MG63 (cell line): ENCODE results near the gene CROCC2. TPM values are rescaled to one million over a fixed set of nuclear protein-coding genes. Genes with fewer than 3 reads are reported as not detected.

Source experiments
- DNase-seq: peaks from one replicate; pipeline ENCODE4 v3.0.0-alpha.2; 2020
- H3K27me3 ChIP-seq: fragments of 250-450 bp; sonication (Bioruptor Pico); 2 replicates; pipeline ENCODE4 v1.5.1; 2020; ENCODE audit warnings: mild to moderate bottlenecking, moderate library complexity
- H3K36me3 ChIP-seq: fragments of 250-450 bp; sonication (Bioruptor Pico); 2 replicates; pipeline ENCODE4 v1.5.1; 2020; ENCODE audit warnings: mild to moderate bottlenecking, moderate library complexity
- H3K4me3 ChIP-seq: fragments of 250-450 bp; sonication (Bioruptor Pico); 2 replicates; pipeline ENCODE4 v1.5.1; 2020; ENCODE audit warnings: mild to moderate bottlenecking, moderate library complexity
- H3K9me3 ChIP-seq: fragments of 250-450 bp; sonication (Bioruptor Pico); 2 replicates; pipeline ENCODE4 v1.5.1; 2020; ENCODE audit warnings: mild to moderate bottlenecking, moderate library complexity
- total RNA-seq: library from RNA; depleted of rRNA; stranded (reverse); fragments of >200 nt; shearing (Covaris generic); gene quantifications from 2 replicates; pipeline ENCODE4 v1.2.3, GENCODE V29; 2014; ENCODE audit warnings: low replicate concordance

Gene CROCC2
- total RNA-seq, 1 experiment from 2014 or later, result not detected

GRCh38 chr2:240898108-240898730 lies 7.9 kb upstream of the CROCC2 start:
- Histone ChIP-seq H3K36me3 (no peaks in the 10 kb centered on the region), H3K4me3 (no peak overlapping the region), H3K9me3 (no peaks in the 10 kb centered on the region), H3K27me3 (no peaks in the 10 kb centered on the region)
- no peak for DNase-seq

- Histone ChIP-seq H3K27me3 (no peaks in the 10 kb centered on the region), H3K4me3 (no peak overlapping the region), H3K9me3 (no peaks in the 10 kb centered on the region), H3K36me3 (no peaks in the 10 kb centered on the region)
- DNase-seq, result no peak
Measured at GRCh38 chr2:240898731-240899467, 7.2 kb upstream of the CROCC2 start.

- DNase-seq, result no peak
- H3K27me3 ChIP-seq, result no peaks in the 10 kb centered on the region
Measured at GRCh38 chr2:240899468-240899865, 6.7 kb upstream of the CROCC2 start.

GRCh38 chr2:240900141-240900860 lies 5.8 kb upstream of the CROCC2 start:
- DNase-seq, result no peak
- no peaks in the 10 kb centered on the region for H3K27me3 ChIP-seq
- H3K9me3 ChIP-seq, result no peaks in the 10 kb centered on the region
- H3K36me3 ChIP-seq, result no peaks in the 10 kb centered on the region
- H3K4me3 ChIP-seq, result no peak overlapping the region

More at GRCh38 chr2:240899468-240899865, 6.7 kb upstream of the CROCC2 start:
- no peaks in the 10 kb centered on the region for H3K9me3 ChIP-seq
- no peak overlapping the region for H3K4me3 ChIP-seq
- no peaks in the 10 kb centered on the region for H3K36me3 ChIP-seq

DNA sequence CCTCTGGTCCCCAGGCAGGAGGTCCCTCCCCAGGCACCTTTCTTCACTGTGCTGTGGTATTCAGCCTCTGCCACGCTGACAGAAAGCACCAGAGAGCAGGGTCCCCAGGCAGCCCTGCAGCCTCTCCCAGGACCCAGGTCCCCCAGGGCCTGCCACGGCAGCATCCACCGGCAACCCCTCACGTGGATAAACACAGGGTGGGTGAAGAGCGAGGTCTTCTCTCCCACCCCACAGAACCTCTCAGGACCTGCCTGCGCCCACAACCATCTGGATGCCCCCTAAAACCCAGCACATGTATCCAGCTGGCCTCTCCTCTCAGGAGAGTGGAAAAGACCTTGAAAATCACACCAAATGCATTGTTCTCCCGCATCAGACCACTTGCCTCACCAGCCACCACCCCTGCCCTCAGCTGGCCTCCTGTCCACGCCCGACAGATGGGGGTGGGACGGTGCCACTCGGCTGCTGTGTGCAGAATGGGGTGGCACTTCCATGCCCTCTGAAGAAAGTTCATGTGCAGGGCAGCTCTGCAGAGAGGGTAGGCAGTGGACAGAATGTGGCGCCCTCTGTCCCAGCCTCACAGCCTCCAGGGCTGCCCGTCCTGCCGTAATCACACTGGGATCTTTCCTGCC lies 4.0 kb upstream of the CROCC2 start:
- Histone ChIP-seq H3K36me3 (no peaks in the 10 kb centered on the region), H3K27me3 (no peaks in the 10 kb centered on the region)

DNA sequence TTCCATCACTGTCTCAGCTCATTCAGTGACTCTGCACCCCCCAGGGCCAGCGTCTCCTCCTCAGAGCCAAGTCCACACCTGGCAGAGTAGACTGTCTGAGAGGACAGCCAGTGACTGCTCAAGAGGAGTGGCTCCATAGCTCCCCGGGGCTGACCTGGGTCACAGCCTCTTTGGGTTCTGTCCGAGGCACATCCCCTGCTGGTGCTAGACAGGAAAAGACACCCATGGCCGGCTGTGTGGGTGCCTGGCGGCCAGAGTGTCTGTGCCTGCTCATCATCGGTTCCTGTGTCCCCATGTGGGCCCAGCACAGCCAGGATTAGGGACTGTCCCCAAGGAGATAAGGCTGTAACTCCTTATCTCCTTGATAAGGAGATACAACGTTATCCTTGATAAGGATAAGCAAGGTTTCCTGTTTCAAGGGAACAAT lies 3.5 kb upstream of the CROCC2 start:
- Histone ChIP-seq H3K4me3 (no peak overlapping the region), H3K36me3 (no peaks in the 10 kb centered on the region), H3K27me3 (no peaks in the 10 kb centered on the region), H3K9me3 (no peaks in the 10 kb centered on the region)
- DNase-seq, result no peak

More for the DNA sequence above, 4.0 kb upstream of the CROCC2 start:
- Histone ChIP-seq H3K4me3 (no peak overlapping the region), H3K9me3 (no peaks in the 10 kb centered on the region)
- no peak for DNase-seq

DNA sequence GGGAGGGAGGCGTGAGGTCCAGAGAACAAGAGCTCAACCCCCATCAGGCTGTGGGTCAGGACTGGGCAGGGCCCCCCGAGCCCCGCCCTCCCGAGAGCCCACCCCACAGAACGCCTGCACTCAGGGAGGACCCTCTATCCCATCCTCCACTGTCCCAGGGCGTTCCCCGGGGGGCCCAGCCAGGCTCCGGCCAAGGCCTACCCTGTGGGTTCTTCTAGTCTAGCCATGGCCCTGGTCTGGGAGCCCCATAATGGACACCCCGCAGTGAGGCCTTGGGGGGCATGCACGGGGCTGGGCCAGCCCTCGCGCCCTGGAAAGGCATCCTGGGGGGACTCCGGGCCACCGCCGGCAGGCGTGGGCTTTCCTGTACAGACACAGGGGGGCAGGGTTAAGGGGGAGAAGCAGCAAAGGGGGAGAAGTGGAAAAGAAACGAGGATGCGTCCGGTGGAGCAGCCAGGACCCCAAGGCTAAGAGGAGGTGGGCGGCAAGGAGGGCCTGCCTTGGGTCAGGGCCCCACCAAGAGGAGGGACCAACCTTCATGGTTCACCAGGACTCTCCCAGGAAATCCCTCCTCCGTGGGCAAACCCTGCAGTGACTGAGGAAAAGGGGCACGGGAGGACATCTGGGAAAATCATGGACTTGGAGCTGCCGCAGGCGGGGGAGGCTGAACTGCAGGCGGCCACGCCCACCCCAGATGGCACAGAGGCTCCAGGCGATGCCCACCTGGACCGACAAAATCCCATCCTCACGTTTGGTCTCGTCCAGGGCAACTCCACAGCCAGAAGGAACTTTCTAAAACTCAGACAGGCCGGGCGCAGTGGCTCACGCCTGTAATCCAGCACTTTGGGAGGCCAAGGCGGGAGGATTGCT lies 2.7 kb upstream of the CROCC2 start:
- DNase-seq, result no peak
- Histone ChIP-seq H3K36me3 (no peaks in the 10 kb centered on the region), H3K27me3 (no peaks in the 10 kb centered on the region), H3K9me3 (no peaks in the 10 kb centered on the region), H3K4me3 (no peak overlapping the region)

DNA sequence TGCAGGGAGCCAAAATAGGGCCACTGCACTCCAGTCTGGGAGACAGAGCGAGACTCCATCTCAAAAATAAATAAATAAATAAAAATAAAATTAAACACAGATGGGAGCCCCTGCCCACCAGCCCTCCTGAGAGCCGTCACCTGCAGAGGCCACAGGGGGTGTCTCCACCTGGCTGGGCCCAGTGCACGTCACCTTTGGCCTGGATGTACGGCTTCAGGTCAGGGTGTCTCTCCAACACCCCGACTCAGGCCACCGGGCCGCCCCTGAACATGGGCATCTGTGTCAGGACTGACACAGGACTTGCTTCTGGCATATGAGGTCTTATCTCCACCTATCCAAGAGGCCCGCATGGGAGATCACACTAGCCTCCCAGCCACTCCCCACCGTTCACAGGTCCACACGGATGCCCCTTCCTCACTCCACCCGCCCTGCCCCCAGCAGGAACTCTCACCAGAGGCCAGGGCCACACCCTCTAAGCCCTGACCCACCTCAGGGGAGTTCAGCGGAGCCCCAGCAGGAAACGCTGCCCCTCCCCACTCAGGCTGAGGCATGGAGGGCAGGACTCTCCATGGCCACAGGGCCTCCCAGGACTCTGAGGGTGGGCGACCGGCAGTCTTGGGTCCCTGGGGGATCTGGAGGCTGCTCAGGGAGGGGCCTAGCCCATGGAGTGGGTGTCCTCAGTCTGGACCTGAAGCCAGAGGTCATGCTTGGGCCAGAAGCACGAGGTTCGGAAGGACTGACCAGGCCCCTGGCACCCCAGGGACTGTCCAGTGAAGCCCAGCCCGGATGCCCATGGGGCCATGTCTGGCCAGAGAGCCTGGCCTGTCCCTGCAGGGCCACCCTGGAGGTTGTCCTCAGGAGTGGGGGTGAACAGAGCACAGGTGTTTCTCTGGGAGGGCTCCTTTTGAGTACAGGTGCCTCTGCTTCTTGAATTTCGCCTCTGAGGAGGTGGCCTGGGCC lies 1.6 kb upstream of the CROCC2 start:
- DNase-seq, result no peak
- H3K9me3 ChIP-seq, result no peaks in the 10 kb centered on the region
- H3K27me3 ChIP-seq, result no peaks in the 10 kb centered on the region
- no peaks in the 10 kb centered on the region for H3K36me3 ChIP-seq
- H3K4me3 ChIP-seq, result no peak overlapping the region

- H3K9me3 ChIP-seq, result no peaks in the 10 kb centered on the region
- no peaks in the 10 kb centered on the region for H3K36me3 ChIP-seq
- no peak for DNase-seq
- H3K27me3 ChIP-seq, result no peaks in the 10 kb centered on the region
- no peak overlapping the region for H3K4me3 ChIP-seq
Measured at GRCh38 chr2:240905176-240905781, 857 bp upstream of the CROCC2 start.

GRCh38 chr2:240906911-240907590 lies 915 bp downstream of the CROCC2 start:
- Histone ChIP-seq H3K27me3 (no peaks in the 10 kb centered on the region), H3K9me3 (no peaks in the 10 kb centered on the region), H3K4me3 (no peak overlapping the region), H3K36me3 (no peaks in the 10 kb centered on the region)
- no peak for DNase-seq

- Histone ChIP-seq H3K9me3 (no peaks in the 10 kb centered on the region), H3K36me3 (no peaks in the 10 kb centered on the region), H3K4me3 (no peak overlapping the region), H3K27me3 (no peaks in the 10 kb centered on the region)
- no peak for DNase-seq
Measured at GRCh38 chr2:240909216-240909974, 3.3 kb downstream of the CROCC2 start.

GRCh38 chr2:240911641-240912265 lies 5.6 kb downstream of the CROCC2 start:
- peak; percentile 71 for DNase-seq
- peak overlapping the region; percentile 31 for H3K4me3 ChIP-seq
- H3K9me3 ChIP-seq, result no peaks in the 10 kb centered on the region
- H3K27me3 ChIP-seq, result no peaks in the 10 kb centered on the region
- H3K36me3 ChIP-seq, result no peaks in the 10 kb centered on the region
